B cell (primary cell): Measurements from ENCODE around the gene PTGES. TPM values are rescaled to one million over a fixed set of nuclear protein-coding genes. Genes with fewer than 3 reads are reported as not detected.

Experiments
- ATAC-seq: fragments of 200-7000 bp; cut with Tn5 transposase; one replicate; pipeline ENCODE4 v1.10.0; 2021; ENCODE audit warnings: low read depth, mild to moderate bottlenecking, moderate number of reproducible peaks, moderate library complexity
- CTCF ChIA-PET: fragments of 350-600 bp; sonication (Branson Sonifier 250); formaldehyde crosslinking; loops from one replicate; lab custom pipeline; 2021; ENCODE audit warnings: antibody characterized with exemption, inconsistent platforms; lab: Charles Lee
- POLR2A ChIA-PET: fragments of 350-600 bp; sonication (Branson Sonifier 250); formaldehyde crosslinking; loops from one replicate; lab custom pipeline; 2021; ENCODE audit warnings: antibody characterized with exemption; lab: Charles Lee
- DNase-seq: peaks from one replicate; pipeline ENCODE4 v3.0.0; 2013
- H2AFZ ChIP-seq: 2 replicates; pipeline ENCODE4 v1.6.1; 2012; ENCODE audit warnings: mild to moderate bottlenecking, low read depth, low read length; ENCODE audit not compliant: insufficient read depth, poor library complexity, severe bottlenecking
- H3K27ac ChIP-seq, 2 donors: 1 replicate in 1 of 2; 2 replicates in 1 of 2; pipeline ENCODE4 v1.5.1; 2012 to 2013; ENCODE audit warnings: low read length in 2 of 2, mild to moderate bottlenecking in 2 of 2, moderate library complexity in 1 of 2
- H3K27me3 ChIP-seq, 4 experiments: fragments of 200-600 bp in 1 of 4; sonication (generic) in 1 of 4; replicated peaks in 1 of 4; 1 replicate in 2 of 4; 2 replicates in 2 of 4; pipeline versions ENCODE4 v1.6.1 to v1.7.0; 2013 to 2016; ENCODE audit warnings: low read length in 3 of 4, mild to moderate bottlenecking in 2 of 4, mixed read lengths in 1 of 4, moderate library complexity in 1 of 4; ENCODE audit not compliant: insufficient read depth in 4 of 4, control insufficient read depth in 3 of 4; ENCODE audit errors: control extremely low read depth in 1 of 4
- H3K36me3 ChIP-seq, 2 experiments: replicated peaks in 1 of 2; 1 replicate in 1 of 2; 2 replicates in 1 of 2; pipeline versions ENCODE4 v1.6.1 to v1.7.1; 2013; ENCODE audit warnings: low read length in 1 of 2; ENCODE audit not compliant: insufficient read depth in 2 of 2, control insufficient read depth in 1 of 2; ENCODE audit errors: control extremely low read depth in 1 of 2, extremely low read depth in 1 of 2
- H3K4me1 ChIP-seq, 2 donors: fragments of 200-600 bp in 1 of 2; sonication (generic) in 1 of 2; 1 replicate in 1 of 2; 2 replicates in 1 of 2; pipeline versions ENCODE4 v1.5.1 to v1.6.1; 2013 to 2017; ENCODE audit warnings: low read length in 2 of 2; ENCODE audit not compliant: control insufficient read depth in 2 of 2, insufficient read depth in 2 of 2
- H3K4me2 ChIP-seq: replicated peaks from 2 replicates; pipeline ENCODE3; 2012; ENCODE audit warnings: mild to moderate bottlenecking, low read depth, low read length; ENCODE audit not compliant: poor library complexity, severe bottlenecking
- H3K4me3 ChIP-seq, 5 experiments: fragments of 200-600 bp in 1 of 5; sonication (generic) in 1 of 5; 1 replicate in 3 of 5; 2 replicates in 2 of 5; pipeline versions ENCODE4 v1.5.1 to v1.7.0; 2011 to 2016; ENCODE audit warnings: low read length in 4 of 5, mild to moderate bottlenecking in 4 of 5, low read depth in 2 of 5, control low read depth in 1 of 5, moderate library complexity in 1 of 5; ENCODE audit not compliant: insufficient read depth in 1 of 5; ENCODE audit errors: control extremely low read depth in 1 of 5, extremely low read depth in 1 of 5
- H3K79me2 ChIP-seq: fragments of 200-600 bp; sonication (generic); one replicate; pipeline ENCODE4 v1.6.0; 2016; ENCODE audit warnings: low read length; ENCODE audit not compliant: control insufficient read depth, insufficient read depth
- H3K9ac ChIP-seq: fragments of 200-600 bp; sonication (generic); 2 replicates; pipeline ENCODE4 v1.6.1; 2017; ENCODE audit warnings: mild to moderate bottlenecking, low read length, moderate library complexity
- H3K9me3 ChIP-seq, 3 donors: one replicate each; pipeline versions ENCODE4 v1.6.1 to v1.7.1; 2013; ENCODE audit warnings: low read length in 2 of 3; ENCODE audit not compliant: control insufficient read depth in 2 of 3, insufficient read depth in 1 of 3; ENCODE audit errors: control extremely low read depth in 1 of 3
- H4K20me1 ChIP-seq: 2 replicates; pipeline ENCODE4 v1.6.0; 2012; ENCODE audit warnings: mild to moderate bottlenecking, low read length; ENCODE audit not compliant: insufficient read depth, control insufficient read depth, poor library complexity, severe bottlenecking
- H3K27ac Mint-ChIP-seq: one replicate; pipeline ENCODE4 v1.8.0; 2021; ENCODE audit warnings: mixed read lengths
- H3K27me3 Mint-ChIP-seq: one replicate; pipeline ENCODE4 v1.8.0; 2021; ENCODE audit warnings: mixed read lengths
- H3K4me1 Mint-ChIP-seq: one replicate; pipeline ENCODE4 v1.8.0; 2021; ENCODE audit warnings: mixed read lengths
- H3K4me3 Mint-ChIP-seq: one replicate; pipeline ENCODE4 v1.8.0; 2021; ENCODE audit warnings: mixed read lengths
- H3K9me3 Mint-ChIP-seq: one replicate; pipeline ENCODE4 v1.8.0; 2022; ENCODE audit warnings: mixed read lengths; ENCODE audit not compliant: insufficient read depth
- EZH2 ChIP-seq: IDR thresholded peaks from 2 replicates; pipeline ENCODE4 v1.6.1; 2012; ENCODE audit warnings: borderline replicate concordance, low read depth, mild to moderate bottlenecking, moderate library complexity, low read length; ENCODE audit not compliant: insufficient read depth, poor library complexity, severe bottlenecking
- WGBS: methylation state at CpG from one replicate; pipeline ENCODE4 v1.1.5; 2013; ENCODE audit warnings: missing lambda C conversion rate; ENCODE audit not compliant: insufficient coverage; 5-methylcytosine and 5-hydroxymethylcytosine counted together
- intact Hi-C: fragments of 100-400 bp; cut with micrococcal nuclease; formaldehyde crosslinking; loops from one replicate; pipeline ENCODE4 v1.10.0; 2022
- polyA plus RNA-seq: library from polyadenylated mRNA; depleted of rRNA; stranded (reverse); fragments of >200 nt; gene quantifications from 2 replicates; pipeline ENCODE4 v1.2.3, GENCODE V29; 2012
- total RNA-seq, 2 donors: library from RNA; stranded (reverse); fragments of 120-200 nt in 1 of 2; gene quantifications; 1 replicate in 1 of 2; 2 replicates in 1 of 2; pipeline versions ENCODE4 v1.2.3 to v1.2.4, GENCODE V29; 2013 to 2022
- TF ChIP-seq, protein P1 (sequence below): fragments of 200-600 bp; IDR thresholded peaks from one replicate; pipeline ENCODE4 v1.8.0; 2022; ENCODE audit warnings: antibody characterized with exemption, mild to moderate bottlenecking

The PTGES gene
- total and polyA plus RNA-seq, 2 donors (not counting 1 experiment from before 2014, with no cell fraction given) = not detected

DNA sequence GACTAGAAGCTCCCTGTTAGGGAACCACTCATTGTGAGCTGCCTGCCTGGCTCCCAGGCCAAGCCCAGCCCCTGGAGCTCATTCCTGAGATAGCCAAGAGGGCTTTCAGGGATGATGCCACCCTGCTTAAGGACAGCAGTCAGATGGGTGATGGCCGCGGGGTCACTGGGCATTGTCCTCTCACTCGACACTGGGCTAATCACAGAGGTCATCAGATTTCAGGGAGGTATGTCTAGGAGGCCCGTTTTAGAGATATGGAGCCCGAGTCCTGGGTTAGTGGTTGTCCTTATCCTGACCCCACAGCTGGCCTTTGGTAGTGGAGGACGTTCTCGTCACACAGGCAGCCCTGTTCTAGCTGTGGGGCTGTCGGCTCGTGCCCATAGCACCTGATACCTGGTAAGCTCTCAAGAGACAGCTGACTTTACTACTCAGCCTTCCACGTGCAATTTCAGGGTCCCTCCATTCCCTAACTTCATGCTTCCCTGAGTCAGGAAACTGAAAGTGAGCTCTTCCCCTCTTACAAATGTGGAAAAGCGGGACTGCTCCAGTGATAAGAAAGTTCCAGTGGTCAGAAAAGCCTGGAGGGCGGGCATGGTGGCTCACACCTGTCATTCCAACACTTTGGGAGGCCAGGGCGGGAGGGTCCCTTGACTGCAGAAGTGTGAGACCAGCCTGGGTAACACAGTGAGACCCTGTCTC lies 7.1 kb upstream of the PTGES start:
- H3K27ac ChIP-seq = no peak overlapping the region
- Mint-ChIP-seq H3K4me1 (peaks cover 11% of the 10 kb centered on the region), H3K27me3 (peaks cover 15% of the 10 kb centered on the region), H3K4me3 (no peak overlapping the region), H3K9me3 (no peaks in the 10 kb centered on the region), H3K27ac (no peak overlapping the region)
- no peaks in the 10 kb centered on the region for H3K9me3 ChIP-seq
- peaks cover 7 to 8% of the 10 kb centered on the region in 2 donors for H3K4me1 ChIP-seq
- intact Hi-C loops = no loop called here
- TF ChIP-seq, protein P1, sequence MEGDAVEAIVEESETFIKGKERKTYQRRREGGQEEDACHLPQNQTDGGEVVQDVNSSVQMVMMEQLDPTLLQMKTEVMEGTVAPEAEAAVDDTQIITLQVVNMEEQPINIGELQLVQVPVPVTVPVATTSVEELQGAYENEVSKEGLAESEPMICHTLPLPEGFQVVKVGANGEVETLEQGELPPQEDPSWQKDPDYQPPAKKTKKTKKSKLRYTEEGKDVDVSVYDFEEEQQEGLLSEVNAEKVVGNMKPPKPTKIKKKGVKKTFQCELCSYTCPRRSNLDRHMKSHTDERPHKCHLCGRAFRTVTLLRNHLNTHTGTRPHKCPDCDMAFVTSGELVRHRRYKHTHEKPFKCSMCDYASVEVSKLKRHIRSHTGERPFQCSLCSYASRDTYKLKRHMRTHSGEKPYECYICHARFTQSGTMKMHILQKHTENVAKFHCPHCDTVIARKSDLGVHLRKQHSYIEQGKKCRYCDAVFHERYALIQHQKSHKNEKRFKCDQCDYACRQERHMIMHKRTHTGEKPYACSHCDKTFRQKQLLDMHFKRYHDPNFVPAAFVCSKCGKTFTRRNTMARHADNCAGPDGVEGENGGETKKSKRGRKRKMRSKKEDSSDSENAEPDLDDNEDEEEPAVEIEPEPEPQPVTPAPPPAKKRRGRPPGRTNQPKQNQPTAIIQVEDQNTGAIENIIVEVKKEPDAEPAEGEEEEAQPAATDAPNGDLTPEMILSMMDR = no peak
- TF ChIP-seq EZH2 = no peak
- WGBS = 83% methylated on average over 10 of the region's 13 CpGs
- ChIA-PET CTCF (interaction anchor here (1.5 to 1.8 kb wide), 2 partner anchors 22 to 23 kb away, joined by 3 to 4 read pairs; no protein-coding TSS in a partner anchor), POLR2A (no interaction called here)
- H2AFZ ChIP-seq = no peak overlapping the region
- no peaks in the 10 kb centered on the region for H4K20me1 ChIP-seq
- H3K36me3 ChIP-seq = no peaks in the 10 kb centered on the region
- no peak overlapping the region for H3K4me3 ChIP-seq
- DNase-seq = no peak
- peaks cover 0 to 3% (median 0%) of the 10 kb centered on the region in 4 experiments for H3K27me3 ChIP-seq
- no peak for ATAC-seq
- H3K4me2 ChIP-seq = no peak overlapping the region
- H3K9ac ChIP-seq = no peak overlapping the region
- no peaks in the 10 kb centered on the region for H3K79me2 ChIP-seq

- ATAC-seq (no peak), DNase-seq (no peak)
- intact Hi-C loops = no loop called here
- CTCF ChIA-PET = interaction anchor here (1.5 to 1.8 kb wide), 2 partner anchors 22 to 23 kb away, joined by 3 to 4 read pairs; no protein-coding TSS in a partner anchor
- Histone ChIP-seq H3K27ac (no peak overlapping the region), H2AFZ (no peak overlapping the region), H3K4me2 (no peak overlapping the region), H3K36me3 (no peaks in the 10 kb centered on the region), H4K20me1 (no peaks in the 10 kb centered on the region), H3K4me3 (no peak overlapping the region), H3K79me2 (no peaks in the 10 kb centered on the region), H3K9ac (no peak overlapping the region), H3K9me3 (no peaks in the 10 kb centered on the region), H3K4me1 (peaks cover 7 to 8% of the 10 kb centered on the region in 2 donors), H3K27me3 (peaks cover 0 to 3% (median 0%) of the 10 kb centered on the region in 4 experiments)
- no peak overlapping the region for H3K27ac Mint-ChIP-seq
- WGBS = 100% methylated on average over 3 of the region's 4 CpGs
- no peak overlapping the region for H3K4me3 Mint-ChIP-seq
- H3K27me3 Mint-ChIP-seq = peaks cover 15% of the 10 kb centered on the region
- POLR2A ChIA-PET = no interaction called here
- no peaks in the 10 kb centered on the region for H3K9me3 Mint-ChIP-seq
- TF ChIP-seq EZH2 = no peak
- TF ChIP-seq, protein P1 = no peak
- H3K4me1 Mint-ChIP-seq = peaks cover 11% of the 10 kb centered on the region
Measured at GRCh38 chr9:129759319-129759718, 6.5 kb upstream of the PTGES start.
